ENCODE measurements around the gene EEF1AKMT4.

DNA sequence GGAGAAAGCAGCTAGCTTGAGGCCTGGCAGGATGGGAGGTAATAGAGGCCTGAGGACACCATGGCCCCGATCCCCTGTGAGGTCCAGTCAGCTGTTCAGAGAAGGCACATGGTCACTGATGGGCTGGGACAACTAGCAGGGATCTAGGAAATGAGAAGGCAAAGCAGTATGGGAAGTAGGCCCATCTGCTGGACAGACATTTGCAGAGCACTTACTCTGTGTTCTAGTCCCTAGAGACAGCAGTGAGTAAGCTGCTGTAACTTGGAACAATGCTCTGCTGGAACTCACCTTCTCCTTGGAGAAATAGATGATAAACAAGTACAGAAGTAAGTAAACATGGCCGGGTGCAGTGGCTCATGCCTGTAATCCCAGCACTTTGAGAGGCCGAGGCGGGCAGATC is 33.5 kb downstream of the EEF1AKMT4 start:
- TF ChIP-seq POLR2A (IDR thresholded peaks at IDR 0.05; ENCODE audit: low read depth) = no peak
- TF ChIP-seq, protein P1, sequence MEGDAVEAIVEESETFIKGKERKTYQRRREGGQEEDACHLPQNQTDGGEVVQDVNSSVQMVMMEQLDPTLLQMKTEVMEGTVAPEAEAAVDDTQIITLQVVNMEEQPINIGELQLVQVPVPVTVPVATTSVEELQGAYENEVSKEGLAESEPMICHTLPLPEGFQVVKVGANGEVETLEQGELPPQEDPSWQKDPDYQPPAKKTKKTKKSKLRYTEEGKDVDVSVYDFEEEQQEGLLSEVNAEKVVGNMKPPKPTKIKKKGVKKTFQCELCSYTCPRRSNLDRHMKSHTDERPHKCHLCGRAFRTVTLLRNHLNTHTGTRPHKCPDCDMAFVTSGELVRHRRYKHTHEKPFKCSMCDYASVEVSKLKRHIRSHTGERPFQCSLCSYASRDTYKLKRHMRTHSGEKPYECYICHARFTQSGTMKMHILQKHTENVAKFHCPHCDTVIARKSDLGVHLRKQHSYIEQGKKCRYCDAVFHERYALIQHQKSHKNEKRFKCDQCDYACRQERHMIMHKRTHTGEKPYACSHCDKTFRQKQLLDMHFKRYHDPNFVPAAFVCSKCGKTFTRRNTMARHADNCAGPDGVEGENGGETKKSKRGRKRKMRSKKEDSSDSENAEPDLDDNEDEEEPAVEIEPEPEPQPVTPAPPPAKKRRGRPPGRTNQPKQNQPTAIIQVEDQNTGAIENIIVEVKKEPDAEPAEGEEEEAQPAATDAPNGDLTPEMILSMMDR (IDR thresholded peaks at IDR 0.05) = no peak
- TF ChIP-seq POLR2AphosphoS5 (IDR thresholded peaks at IDR 0.05) = no peak
